ENCODE data around the gene PLB1.
A peak's percentile ranks its signal among the peaks of the same experiment; 100 is the strongest.

PLB1 gene

GRCh38 chr2:28678175-28678855 is 182.5 kb downstream of the PLB1 start:
- H3K36me3 ChIP-seq (ENCODE audit: insufficient read depth, low read length): no peaks in the 10 kb centered on the region
- peaks cover 32% of the 10 kb centered on the region for H3K4me1 ChIP-seq (ENCODE audit: control insufficient read depth, insufficient read depth, low read length)
- H3K4me2 ChIP-seq (ENCODE audit: low read length): no peak overlapping the region
- H3K9me3 ChIP-seq (replicated peaks; ENCODE audit: low read length): no peaks in the 10 kb centered on the region
- H3K4me3 ChIP-seq (ENCODE audit: low read length): no peak overlapping the region
- no peaks in the 10 kb centered on the region for H3K27me3 ChIP-seq (ENCODE audit: control insufficient read depth, insufficient read depth, low read length)
- no peak overlapping the region for H3K9ac ChIP-seq (ENCODE audit: low read depth, low read length)

- Histone ChIP-seq H3K27me3 (ENCODE audit: control insufficient read depth, insufficient read depth, low read length) (no peaks in the 10 kb centered on the region), H3K4me1 (ENCODE audit: control insufficient read depth, insufficient read depth, low read length) (peaks cover 36% of the 10 kb centered on the region), H3K4me3 (ENCODE audit: low read length) (no peak overlapping the region), H3K9me3 (replicated peaks; ENCODE audit: low read length) (no peaks in the 10 kb centered on the region), H3K36me3 (ENCODE audit: insufficient read depth, low read length) (no peaks in the 10 kb centered on the region), H3K9ac (ENCODE audit: low read depth, low read length) (no peak overlapping the region), H3K4me2 (ENCODE audit: low read length) (no peak overlapping the region)
Measured at GRCh38 chr2:28678944-28679343, 183.1 kb downstream of the PLB1 start.

GRCh38 chr2:28680657-28681056 is 184.8 kb downstream of the PLB1 start:
- Histone ChIP-seq H3K9ac (ENCODE audit: low read depth, low read length) (no peak overlapping the region), H3K36me3 (ENCODE audit: insufficient read depth, low read length) (no peaks in the 10 kb centered on the region), H3K4me1 (ENCODE audit: control insufficient read depth, insufficient read depth, low read length) (peaks cover 25% of the 10 kb centered on the region), H3K27me3 (ENCODE audit: control insufficient read depth, insufficient read depth, low read length) (no peaks in the 10 kb centered on the region), H3K4me2 (ENCODE audit: low read length) (no peak overlapping the region), H3K9me3 (replicated peaks; ENCODE audit: low read length) (no peaks in the 10 kb centered on the region), H3K4me3 (ENCODE audit: low read length) (no peak overlapping the region)

GRCh38 chr2:28681158-28681571 is 185.3 kb downstream of the PLB1 start:
- no peak overlapping the region for H3K9ac ChIP-seq (ENCODE audit: low read depth, low read length)
- H3K4me1 ChIP-seq (ENCODE audit: control insufficient read depth, insufficient read depth, low read length): peaks cover 25% of the 10 kb centered on the region
- no peaks in the 10 kb centered on the region for H3K27me3 ChIP-seq (ENCODE audit: control insufficient read depth, insufficient read depth, low read length)

GRCh38 chr2:28681606-28682005 is 185.7 kb downstream of the PLB1 start:
- H3K9me3 ChIP-seq (replicated peaks; ENCODE audit: low read length): no peaks in the 10 kb centered on the region
- H3K4me3 ChIP-seq (ENCODE audit: low read length): no peak overlapping the region
- no peaks in the 10 kb centered on the region for H3K36me3 ChIP-seq (ENCODE audit: insufficient read depth, low read length)
- no peaks in the 10 kb centered on the region for H3K27me3 ChIP-seq (ENCODE audit: control insufficient read depth, insufficient read depth, low read length)
- no peak overlapping the region for H3K9ac ChIP-seq (ENCODE audit: low read depth, low read length)
- H3K4me1 ChIP-seq (ENCODE audit: control insufficient read depth, insufficient read depth, low read length): peaks cover 25% of the 10 kb centered on the region
- no peak overlapping the region for H3K4me2 ChIP-seq (ENCODE audit: low read length)

More at GRCh38 chr2:28681158-28681571, 185.3 kb downstream of the PLB1 start:
- Histone ChIP-seq H3K4me2 (ENCODE audit: low read length) (no peak overlapping the region), H3K36me3 (ENCODE audit: insufficient read depth, low read length) (no peaks in the 10 kb centered on the region), H3K9me3 (replicated peaks; ENCODE audit: low read length) (no peaks in the 10 kb centered on the region), H3K4me3 (ENCODE audit: low read length) (no peak overlapping the region)

- Histone ChIP-seq H3K36me3 (ENCODE audit: insufficient read depth, low read length) (no peaks in the 10 kb centered on the region), H3K4me3 (ENCODE audit: low read length) (no peak overlapping the region), H3K27me3 (ENCODE audit: control insufficient read depth, insufficient read depth, low read length) (no peaks in the 10 kb centered on the region), H3K4me2 (ENCODE audit: low read length) (peak overlapping the region; percentile 53), H3K9ac (ENCODE audit: low read depth, low read length) (no peak overlapping the region), H3K4me1 (ENCODE audit: control insufficient read depth, insufficient read depth, low read length) (peaks cover 25% of the 10 kb centered on the region), H3K9me3 (replicated peaks; ENCODE audit: low read length) (no peaks in the 10 kb centered on the region)
Measured at GRCh38 chr2:28683100-28683706, 187.3 kb downstream of the PLB1 start.

- Histone ChIP-seq H3K4me3 (ENCODE audit: low read length) (no peak overlapping the region), H3K9ac (ENCODE audit: low read depth, low read length) (no peak overlapping the region), H3K4me1 (ENCODE audit: control insufficient read depth, insufficient read depth, low read length) (peaks cover 25% of the 10 kb centered on the region), H3K36me3 (ENCODE audit: insufficient read depth, low read length) (no peaks in the 10 kb centered on the region), H3K27me3 (ENCODE audit: control insufficient read depth, insufficient read depth, low read length) (no peaks in the 10 kb centered on the region), H3K9me3 (replicated peaks; ENCODE audit: low read length) (no peaks in the 10 kb centered on the region), H3K4me2 (ENCODE audit: low read length) (no peak overlapping the region)
Measured at GRCh38 chr2:28684142-28684858, 188.4 kb downstream of the PLB1 start.

GRCh38 chr2:28687171-28687570 is 191.3 kb downstream of the PLB1 start:
- no peaks in the 10 kb centered on the region for H3K36me3 ChIP-seq (ENCODE audit: insufficient read depth, low read length)
- H3K9ac ChIP-seq (ENCODE audit: low read depth, low read length): no peak overlapping the region
- no peak overlapping the region for H3K4me2 ChIP-seq (ENCODE audit: low read length)
- H3K4me3 ChIP-seq (ENCODE audit: low read length): no peak overlapping the region
- peaks cover 20% of the 10 kb centered on the region for H3K4me1 ChIP-seq (ENCODE audit: control insufficient read depth, insufficient read depth, low read length)
- H3K27me3 ChIP-seq (ENCODE audit: control insufficient read depth, insufficient read depth, low read length): no peaks in the 10 kb centered on the region
- no peaks in the 10 kb centered on the region for H3K9me3 ChIP-seq (replicated peaks; ENCODE audit: low read length)

GRCh38 chr2:28687640-28688385 is 192.0 kb downstream of the PLB1 start:
- no peak overlapping the region for H3K4me3 ChIP-seq (ENCODE audit: low read length)

GRCh38 chr2:28688818-28689217 is 193.0 kb downstream of the PLB1 start:
- H3K9me3 ChIP-seq (replicated peaks; ENCODE audit: low read length): no peaks in the 10 kb centered on the region
- H3K9ac ChIP-seq (ENCODE audit: low read depth, low read length): no peak overlapping the region
- H3K36me3 ChIP-seq (ENCODE audit: insufficient read depth, low read length): no peaks in the 10 kb centered on the region
- no peak overlapping the region for H3K4me2 ChIP-seq (ENCODE audit: low read length)
- H3K4me3 ChIP-seq (ENCODE audit: low read length): no peak overlapping the region
- H3K27me3 ChIP-seq (ENCODE audit: control insufficient read depth, insufficient read depth, low read length): no peaks in the 10 kb centered on the region
- H3K4me1 ChIP-seq (ENCODE audit: control insufficient read depth, insufficient read depth, low read length): peaks cover 12% of the 10 kb centered on the region

More at GRCh38 chr2:28687640-28688385, 192.0 kb downstream of the PLB1 start:
- Histone ChIP-seq H3K27me3 (ENCODE audit: control insufficient read depth, insufficient read depth, low read length) (no peaks in the 10 kb centered on the region), H3K9ac (ENCODE audit: low read depth, low read length) (no peak overlapping the region), H3K4me2 (ENCODE audit: low read length) (no peak overlapping the region), H3K9me3 (replicated peaks; ENCODE audit: low read length) (no peaks in the 10 kb centered on the region), H3K4me1 (ENCODE audit: control insufficient read depth, insufficient read depth, low read length) (peaks cover 22% of the 10 kb centered on the region), H3K36me3 (ENCODE audit: insufficient read depth, low read length) (no peaks in the 10 kb centered on the region)

- Histone ChIP-seq H3K27me3 (ENCODE audit: control insufficient read depth, insufficient read depth, low read length) (no peaks in the 10 kb centered on the region), H3K36me3 (ENCODE audit: insufficient read depth, low read length) (no peaks in the 10 kb centered on the region)
Measured at GRCh38 chr2:28689771-28690170, 193.9 kb downstream of the PLB1 start.

More at GRCh38 chr2:28689771-28690170, 193.9 kb downstream of the PLB1 start:
- no peak overlapping the region for H3K4me3 ChIP-seq (ENCODE audit: low read length)
- no peak overlapping the region for H3K9ac ChIP-seq (ENCODE audit: low read depth, low read length)
- peaks cover 11% of the 10 kb centered on the region for H3K4me1 ChIP-seq (ENCODE audit: control insufficient read depth, insufficient read depth, low read length)
- H3K4me2 ChIP-seq (ENCODE audit: low read length): no peak overlapping the region
- no peaks in the 10 kb centered on the region for H3K9me3 ChIP-seq (replicated peaks; ENCODE audit: low read length)
